Esophagus squamous epithelium (tissue), 5 donors: ENCODE data around the gene PHEX. TPM values are rescaled to one million over a fixed set of nuclear protein-coding genes. Genes with fewer than 3 reads are reported as not detected.

Experiments
- DNase-seq: peaks from one replicate; lab custom pipeline; 2025; lab: John Stamatoyannopoulos, UW
- H3K27ac ChIP-seq, 4 donors: fragments of 200-600 bp; sonication (generic); one replicate each; pipeline ENCODE4 v1.5.1; 2016 to 2019; ENCODE audit warnings: mild to moderate bottlenecking in 1 of 4
- H3K27me3 ChIP-seq, 4 donors: fragments of 200-600 bp; sonication (generic); 1 replicate in 3 of 4; 2 replicates in 1 of 4; pipeline versions ENCODE4 v1.5.1 to v1.6.0; 2017 to 2021; ENCODE audit warnings: antibody characterized with exemption in 1 of 4
- H3K36me3 ChIP-seq, 3 donors: fragments of 200-600 bp; sonication (generic); one replicate each; pipeline ENCODE4 v1.5.1; 2016 to 2019
- H3K4me1 ChIP-seq, 3 donors: fragments of 200-600 bp; sonication (generic); one replicate each; pipeline ENCODE4 v1.5.1; 2017 to 2019
- H3K4me3 ChIP-seq, 4 donors: fragments of 200-600 bp; sonication (generic); 1 replicate in 3 of 4; 2 replicates in 1 of 4; pipeline ENCODE4 v1.5.1; 2016 to 2019; ENCODE audit warnings: mild to moderate bottlenecking in 2 of 4, moderate library complexity in 1 of 4
- H3K9me3 ChIP-seq, 3 donors: fragments of 200-600 bp; sonication (generic); one replicate each; pipeline ENCODE4 v1.5.1; 2016 to 2019
- POLR2A ChIP-seq, 4 donors: fragments of 450-650 bp; IDR thresholded peaks; one replicate each; pipeline ENCODE4 v1.6.1; 2017; ENCODE audit warnings: antibody characterized with exemption in 4 of 4, mild to moderate bottlenecking in 4 of 4, moderate library complexity in 3 of 4
- WGBS, 2 donors: methylation state at CpG; one replicate each; pipeline ENCODE4 v1.1.5; 2018; 5-methylcytosine and 5-hydroxymethylcytosine counted together
- intact Hi-C: fragments of 100-400 bp; cut with DNase I; formaldehyde crosslinking; loops from one replicate; pipeline ENCODE4 v1.15.0; 2022
- total RNA-seq, 4 donors: library from RNA; depleted of rRNA; stranded (reverse); fragments of >200 nt; gene quantifications; one replicate each; pipeline ENCODE4 v1.1.0, GENCODE V29; 2016
- TF ChIP-seq, protein P1 (sequence below), 6 experiments: fragments of 450-650 bp in 4 of 6; fragments of 200-600 bp in 2 of 6; sonication (generic) in 2 of 6; IDR thresholded peaks; one replicate each; pipeline ENCODE4 v1.5.1; 2016 to 2019; ENCODE audit warnings: antibody characterized with exemption in 6 of 6, mild to moderate bottlenecking in 4 of 6, moderate library complexity in 4 of 6
- donor health status: DM: yes; HTN: yes; CAD: no.

PHEX gene
- total RNA-seq, 4 donors from 2014 or later = 0.04 to 0.73 (median 0.31) TPM

DNA sequence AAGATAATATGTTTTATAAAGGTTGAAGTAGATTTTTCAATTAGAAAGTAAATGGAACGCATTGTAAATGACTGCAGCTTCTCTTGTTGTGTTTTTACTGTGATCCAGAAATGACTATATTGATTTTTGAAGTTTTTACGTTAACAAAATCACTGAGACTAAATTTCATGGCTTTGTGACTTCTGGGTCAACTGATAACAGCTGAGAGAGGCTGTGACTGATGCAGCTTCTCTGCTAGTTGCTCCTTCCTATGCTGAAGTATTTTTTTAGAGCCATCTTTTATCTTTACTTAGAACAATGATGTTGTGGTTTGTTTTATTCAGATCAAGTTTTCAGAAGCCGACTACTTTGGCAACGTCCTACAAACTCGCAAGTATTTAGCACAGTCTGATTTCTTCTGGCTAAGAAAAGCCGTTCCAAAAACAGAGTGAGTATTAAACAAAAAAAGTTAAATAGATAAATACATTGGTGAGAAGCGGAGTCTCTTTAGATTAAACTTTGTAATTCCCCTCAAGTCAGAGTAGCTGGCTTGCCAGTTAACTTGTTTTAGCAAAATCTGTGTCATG is 145.9 kb downstream of the PHEX start:
- H3K4me1 ChIP-seq = no peaks in the 10 kb centered on the region
- intact Hi-C loops = no loop called here
- H3K9me3 ChIP-seq = peaks cover 0 to 8% (median 0%) of the 10 kb centered on the region in 3 donors
- no peak for DNase-seq
- WGBS, 2 donors = 51% methylated on average over 4 to 7 of the region's 7 CpGs
- no peak overlapping the region for H3K4me3 ChIP-seq
- no peak for TF ChIP-seq POLR2A (IDR thresholded peaks at IDR 0.05)
- TF ChIP-seq, protein P1, sequence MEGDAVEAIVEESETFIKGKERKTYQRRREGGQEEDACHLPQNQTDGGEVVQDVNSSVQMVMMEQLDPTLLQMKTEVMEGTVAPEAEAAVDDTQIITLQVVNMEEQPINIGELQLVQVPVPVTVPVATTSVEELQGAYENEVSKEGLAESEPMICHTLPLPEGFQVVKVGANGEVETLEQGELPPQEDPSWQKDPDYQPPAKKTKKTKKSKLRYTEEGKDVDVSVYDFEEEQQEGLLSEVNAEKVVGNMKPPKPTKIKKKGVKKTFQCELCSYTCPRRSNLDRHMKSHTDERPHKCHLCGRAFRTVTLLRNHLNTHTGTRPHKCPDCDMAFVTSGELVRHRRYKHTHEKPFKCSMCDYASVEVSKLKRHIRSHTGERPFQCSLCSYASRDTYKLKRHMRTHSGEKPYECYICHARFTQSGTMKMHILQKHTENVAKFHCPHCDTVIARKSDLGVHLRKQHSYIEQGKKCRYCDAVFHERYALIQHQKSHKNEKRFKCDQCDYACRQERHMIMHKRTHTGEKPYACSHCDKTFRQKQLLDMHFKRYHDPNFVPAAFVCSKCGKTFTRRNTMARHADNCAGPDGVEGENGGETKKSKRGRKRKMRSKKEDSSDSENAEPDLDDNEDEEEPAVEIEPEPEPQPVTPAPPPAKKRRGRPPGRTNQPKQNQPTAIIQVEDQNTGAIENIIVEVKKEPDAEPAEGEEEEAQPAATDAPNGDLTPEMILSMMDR (IDR thresholded peaks at IDR 0.05) = no peak
- H3K27me3 ChIP-seq = peaks cover 0 to 8% (median 0%) of the 10 kb centered on the region in 4 donors
- no peak overlapping the region for H3K27ac ChIP-seq
- no peaks in the 10 kb centered on the region for H3K36me3 ChIP-seq

DNA sequence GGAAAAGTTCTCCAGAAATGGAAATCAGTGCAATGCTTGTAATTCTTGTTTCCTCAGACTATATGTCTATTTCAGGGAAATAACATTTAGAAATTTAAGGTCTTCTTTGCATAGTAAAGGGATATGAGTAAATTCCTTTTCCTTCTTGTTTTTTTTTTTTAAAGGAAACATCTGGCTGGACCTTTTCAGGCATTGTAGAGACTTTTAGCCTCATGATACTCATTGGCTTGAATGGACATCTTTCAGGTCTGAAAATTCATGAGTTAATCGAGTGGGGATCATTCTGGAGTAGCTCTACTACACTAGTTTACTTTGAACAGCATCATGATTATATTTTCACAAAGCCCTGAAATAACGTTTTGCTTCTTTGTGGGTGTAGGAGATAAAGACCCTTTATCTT is 152.0 kb downstream of the PHEX start:
- WGBS, 2 donors = 38 to 61% methylated on average over 2 of the region's 2 CpGs
- no peaks in the 10 kb centered on the region for H3K36me3 ChIP-seq
- peaks cover 0 to 24% (median 0%) of the 10 kb centered on the region in 4 donors for H3K27me3 ChIP-seq
- H3K4me1 ChIP-seq = peaks cover 0 to 4% (median 0%) of the 10 kb centered on the region in 3 donors
- no peak overlapping the region for H3K27ac ChIP-seq
- no peak overlapping the region for H3K4me3 ChIP-seq
- intact Hi-C loops = no loop called here
- DNase-seq = no peak
- H3K9me3 ChIP-seq = peaks cover 0 to 8% (median 0%) of the 10 kb centered on the region in 3 donors
- TF ChIP-seq POLR2A (IDR thresholded peaks at IDR 0.05) = no peak
- TF ChIP-seq, protein P1 (IDR thresholded peaks at IDR 0.05) = no peak

DNA sequence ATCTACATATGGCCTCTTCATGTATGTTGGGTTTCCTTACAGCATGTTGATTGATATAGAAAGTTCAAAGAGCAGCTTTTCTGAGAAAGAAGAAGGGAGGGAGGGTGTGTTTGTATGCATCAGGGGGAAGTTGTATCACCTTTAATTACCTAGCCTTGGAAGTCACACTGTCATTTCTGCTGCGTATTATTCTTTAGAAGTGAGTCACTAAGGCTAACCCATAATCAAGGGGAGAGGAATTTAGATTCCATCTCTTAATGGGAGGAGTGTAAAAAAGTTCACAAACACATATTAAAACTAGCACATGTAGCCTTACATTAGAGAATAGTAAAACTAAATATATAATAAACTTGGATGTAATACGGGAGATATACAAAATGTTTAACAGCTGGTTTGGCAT is 154.0 kb downstream of the PHEX start:
- intact Hi-C loops = no loop called here
- Histone ChIP-seq H3K4me3 (no peak overlapping the region), H3K27ac (no peak overlapping the region), H3K9me3 (peaks cover 0 to 2% (median 0%) of the 10 kb centered on the region in 3 donors), H3K4me1 (peaks cover 0 to 4% (median 0%) of the 10 kb centered on the region in 3 donors), H3K27me3 (peaks cover 0 to 28% (median 0%) of the 10 kb centered on the region in 4 donors), H3K36me3 (no peaks in the 10 kb centered on the region)
- TF ChIP-seq, protein P1 (IDR thresholded peaks at IDR 0.05) = no peak
- no peak for TF ChIP-seq POLR2A (IDR thresholded peaks at IDR 0.05)
- 50 to 76% methylated on average over 2 of the region's 2 CpGs for WGBS, 2 donors
- DNase-seq = no peak

DNA sequence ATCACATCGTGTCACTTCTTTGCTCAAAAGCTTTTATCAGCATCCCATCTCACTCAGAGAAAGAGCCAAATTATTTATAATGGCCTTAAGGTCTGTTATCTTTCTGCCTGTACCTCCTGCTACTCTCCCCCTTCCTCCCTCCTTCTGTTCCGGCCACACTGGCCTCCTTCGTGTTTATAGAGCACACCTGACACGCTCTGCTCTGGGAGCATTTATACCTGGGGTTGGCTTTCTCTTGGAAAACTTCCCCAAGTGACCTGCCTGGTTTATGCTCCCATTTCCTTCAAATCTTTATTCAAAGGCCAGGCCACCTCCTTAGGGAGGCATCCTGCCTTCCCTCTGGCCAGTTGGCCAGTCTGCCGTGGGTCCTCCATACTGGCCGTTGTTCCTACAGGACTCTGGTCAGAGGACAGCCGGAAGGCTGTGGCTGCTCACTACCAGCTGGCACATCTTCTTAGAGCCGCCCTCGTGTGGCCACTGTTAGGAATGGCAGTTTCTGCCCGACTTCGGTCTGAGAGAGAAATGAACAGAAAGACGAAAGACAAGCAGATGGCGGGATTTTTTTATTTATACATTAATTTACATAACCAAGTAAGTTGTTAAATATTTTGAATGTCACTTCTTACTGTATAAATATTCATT is 160.4 kb downstream of the PHEX start:
- Histone ChIP-seq H3K4me1 (no peaks in the 10 kb centered on the region), H3K27ac (no peak overlapping the region), H3K36me3 (no peaks in the 10 kb centered on the region), H3K9me3 (no peaks in the 10 kb centered on the region), H3K27me3 (peaks cover 0 to 21% (median 0%) of the 10 kb centered on the region in 4 donors), H3K4me3 (peak overlapping the region in 1 of 4 donors; percentile 31)
- 11 to 22% methylated on average over 13 of the region's 13 CpGs for WGBS, 2 donors
- TF ChIP-seq, protein P1 (IDR thresholded peaks at IDR 0.05) = peak; percentile 28 to 80 (median 69)
- TF ChIP-seq POLR2A (IDR thresholded peaks at IDR 0.05) = no peak
- intact Hi-C loops = no loop called here
- DNase-seq = peak; percentile 2
